C4-2B (cell line): Measurements from ENCODE around the gene LRP2.

Source experiments
- ZFX ChIP-seq: fragments of 450-650 bp; IDR thresholded peaks from 2 replicates; pipeline ENCODE4 v1.6.1; 2017
- TF ChIP-seq, protein P1 (sequence below): fragments of 450-650 bp; conservative IDR thresholded peaks from 2 replicates; pipeline ENCODE4 v1.5.1; 2017; ENCODE audit warnings: mild to moderate bottlenecking

DNA sequence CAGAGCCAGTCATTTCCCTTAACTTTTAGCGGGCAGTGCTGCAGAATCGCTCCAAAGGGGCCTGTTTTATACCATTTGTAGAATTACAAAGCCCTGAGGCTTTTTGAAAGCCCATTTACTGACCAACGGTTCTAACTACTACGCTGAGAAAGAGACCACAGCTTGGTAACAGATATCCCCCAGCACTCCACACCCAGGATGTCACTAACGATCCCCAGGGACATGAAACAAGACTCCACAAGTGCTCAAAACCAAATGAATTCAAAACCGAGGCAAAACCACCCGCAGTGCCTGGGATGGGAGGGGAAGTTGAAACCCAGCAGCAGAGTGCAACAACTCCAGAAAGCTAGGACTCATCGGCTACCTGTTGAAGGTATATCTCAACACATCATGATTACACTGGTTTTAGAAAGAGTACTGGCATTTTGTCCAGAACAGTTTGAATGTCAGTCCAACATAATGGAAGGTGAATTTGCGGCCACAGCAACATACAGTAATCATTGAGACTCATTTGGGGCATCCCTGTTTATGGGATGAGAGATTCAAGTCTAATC lies 33.6 kb upstream of the LRP2 start:
- TF ChIP-seq, protein P1, sequence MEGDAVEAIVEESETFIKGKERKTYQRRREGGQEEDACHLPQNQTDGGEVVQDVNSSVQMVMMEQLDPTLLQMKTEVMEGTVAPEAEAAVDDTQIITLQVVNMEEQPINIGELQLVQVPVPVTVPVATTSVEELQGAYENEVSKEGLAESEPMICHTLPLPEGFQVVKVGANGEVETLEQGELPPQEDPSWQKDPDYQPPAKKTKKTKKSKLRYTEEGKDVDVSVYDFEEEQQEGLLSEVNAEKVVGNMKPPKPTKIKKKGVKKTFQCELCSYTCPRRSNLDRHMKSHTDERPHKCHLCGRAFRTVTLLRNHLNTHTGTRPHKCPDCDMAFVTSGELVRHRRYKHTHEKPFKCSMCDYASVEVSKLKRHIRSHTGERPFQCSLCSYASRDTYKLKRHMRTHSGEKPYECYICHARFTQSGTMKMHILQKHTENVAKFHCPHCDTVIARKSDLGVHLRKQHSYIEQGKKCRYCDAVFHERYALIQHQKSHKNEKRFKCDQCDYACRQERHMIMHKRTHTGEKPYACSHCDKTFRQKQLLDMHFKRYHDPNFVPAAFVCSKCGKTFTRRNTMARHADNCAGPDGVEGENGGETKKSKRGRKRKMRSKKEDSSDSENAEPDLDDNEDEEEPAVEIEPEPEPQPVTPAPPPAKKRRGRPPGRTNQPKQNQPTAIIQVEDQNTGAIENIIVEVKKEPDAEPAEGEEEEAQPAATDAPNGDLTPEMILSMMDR: no peak
- TF ChIP-seq ZFX: no peak
